DOHH2 (cell line): ENCODE data around the gene ADAM30.

ENCODE experiments used
- H3F3A ChIP-seq: fragments of 200-600 bp; sonication (generic), shearing (Covaris generic); 2 replicates; pipeline ENCODE4 v1.6.0; 2016; ENCODE audit warnings: antibody characterized with exemption, mild to moderate bottlenecking; ENCODE audit not compliant: control insufficient read depth, insufficient read depth
- H3K27ac ChIP-seq: fragments of 200-600 bp; sonication (generic); 2 replicates; pipeline ENCODE4 v1.5.1; 2014; ENCODE audit warnings: low read depth, mild to moderate bottlenecking, low read length, moderate library complexity
- H3K27me3 ChIP-seq: fragments of 200-600 bp; sonication (generic); 2 replicates; pipeline ENCODE4 v1.6.1; 2014; ENCODE audit warnings: mild to moderate bottlenecking, low read length, mixed read lengths; ENCODE audit not compliant: control insufficient read depth
- H3K36me3 ChIP-seq: fragments of 200-600 bp; sonication (generic); 2 replicates; pipeline ENCODE4 v1.6.1; 2014; ENCODE audit warnings: mild to moderate bottlenecking, low read length, moderate library complexity, mixed read lengths; ENCODE audit not compliant: control insufficient read depth
- H3K4me1 ChIP-seq: fragments of 200-600 bp; sonication (generic); 2 replicates; pipeline ENCODE4 v1.6.1; 2014; ENCODE audit warnings: mild to moderate bottlenecking, low read length, mixed read lengths; ENCODE audit not compliant: control insufficient read depth
- H3K4me2 ChIP-seq: fragments of 200-600 bp; sonication (generic); 2 replicates; pipeline ENCODE4 v1.6.0; 2014; ENCODE audit warnings: mild to moderate bottlenecking, low read length, moderate library complexity
- H3K4me3 ChIP-seq: fragments of 200-600 bp; sonication (generic); 2 replicates; pipeline ENCODE4 v1.5.1; 2014; ENCODE audit warnings: mild to moderate bottlenecking, low read length, mixed read lengths
- H3K79me2 ChIP-seq: fragments of 200-600 bp; sonication (generic); 2 replicates; pipeline ENCODE4 v1.6.1; 2014; ENCODE audit warnings: mild to moderate bottlenecking, low read length, mixed read lengths; ENCODE audit not compliant: control insufficient read depth
- H3K9me2 ChIP-seq: fragments of 200-600 bp; sonication (generic); replicated peaks from 2 replicates; pipeline ENCODE4 v1.6.1; 2014; ENCODE audit warnings: mild to moderate bottlenecking, low read length, mixed read lengths; ENCODE audit not compliant: control insufficient read depth
- H3K9me3 ChIP-seq: fragments of 200-600 bp; sonication (generic); 2 replicates; pipeline ENCODE4 v1.6.1; 2014; ENCODE audit warnings: antibody characterized with exemption, low read length, mixed read lengths; ENCODE audit not compliant: control insufficient read depth, insufficient read depth
- H4K20me1 ChIP-seq: fragments of 200-600 bp; sonication (generic); 2 replicates; pipeline ENCODE4 v1.6.0; 2014; ENCODE audit warnings: low read depth, mild to moderate bottlenecking, antibody characterized with exemption, low read length, moderate library complexity; ENCODE audit not compliant: control insufficient read depth, insufficient read depth
- EZH2phosphoT487 ChIP-seq: fragments of 200-600 bp; sonication (generic); IDR thresholded peaks from 2 replicates; pipeline ENCODE4 v1.6.1; 2017; ENCODE audit warnings: borderline replicate concordance, mild to moderate bottlenecking, antibody characterized with exemption, low read length, moderate library complexity, mixed read lengths
- TF ChIP-seq, protein P1 (sequence below): fragments of 200-600 bp; sonication (generic); IDR thresholded peaks from one replicate; pipeline ENCODE4 v1.5.1; 2014; ENCODE audit warnings: antibody characterized with exemption, mild to moderate bottlenecking, low read depth, low read length; ENCODE audit not compliant: poor library complexity, severe bottlenecking

ADAM30 gene

DNA sequence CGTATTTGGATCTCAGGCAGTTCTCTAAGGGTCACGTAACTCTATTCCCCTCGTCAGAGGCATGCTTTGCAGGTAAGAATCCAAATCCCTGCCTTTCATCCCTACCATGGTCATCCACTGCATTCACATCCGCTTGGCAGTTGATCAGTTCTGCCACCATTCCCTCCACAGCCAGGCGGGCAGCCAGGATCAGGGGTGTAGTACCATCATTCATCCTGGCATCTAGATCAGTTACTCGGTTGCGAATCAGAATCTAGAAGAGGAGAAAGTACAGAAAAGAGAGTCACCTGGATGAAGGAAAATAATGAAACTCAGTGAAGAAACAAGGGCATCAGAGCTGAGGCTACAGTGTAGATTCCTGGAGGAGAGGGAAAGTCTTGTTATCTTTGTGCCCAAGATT lies 22.0 kb upstream of the ADAM30 start:
- Histone ChIP-seq H3K9me3 (no peaks in the 10 kb centered on the region), H3F3A (no peaks in the 10 kb centered on the region), H3K4me2 (no peak overlapping the region), H3K79me2 (no peaks in the 10 kb centered on the region), H3K27me3 (no peaks in the 10 kb centered on the region), H3K9me2 (no peaks in the 10 kb centered on the region), H3K36me3 (no peaks in the 10 kb centered on the region), H4K20me1 (no peaks in the 10 kb centered on the region), H3K27ac (no peak overlapping the region), H3K4me1 (no peaks in the 10 kb centered on the region), H3K4me3 (no peak overlapping the region)
- TF ChIP-seq EZH2phosphoT487, result no peak
- TF ChIP-seq, protein P1, sequence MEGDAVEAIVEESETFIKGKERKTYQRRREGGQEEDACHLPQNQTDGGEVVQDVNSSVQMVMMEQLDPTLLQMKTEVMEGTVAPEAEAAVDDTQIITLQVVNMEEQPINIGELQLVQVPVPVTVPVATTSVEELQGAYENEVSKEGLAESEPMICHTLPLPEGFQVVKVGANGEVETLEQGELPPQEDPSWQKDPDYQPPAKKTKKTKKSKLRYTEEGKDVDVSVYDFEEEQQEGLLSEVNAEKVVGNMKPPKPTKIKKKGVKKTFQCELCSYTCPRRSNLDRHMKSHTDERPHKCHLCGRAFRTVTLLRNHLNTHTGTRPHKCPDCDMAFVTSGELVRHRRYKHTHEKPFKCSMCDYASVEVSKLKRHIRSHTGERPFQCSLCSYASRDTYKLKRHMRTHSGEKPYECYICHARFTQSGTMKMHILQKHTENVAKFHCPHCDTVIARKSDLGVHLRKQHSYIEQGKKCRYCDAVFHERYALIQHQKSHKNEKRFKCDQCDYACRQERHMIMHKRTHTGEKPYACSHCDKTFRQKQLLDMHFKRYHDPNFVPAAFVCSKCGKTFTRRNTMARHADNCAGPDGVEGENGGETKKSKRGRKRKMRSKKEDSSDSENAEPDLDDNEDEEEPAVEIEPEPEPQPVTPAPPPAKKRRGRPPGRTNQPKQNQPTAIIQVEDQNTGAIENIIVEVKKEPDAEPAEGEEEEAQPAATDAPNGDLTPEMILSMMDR, result no peak

DNA sequence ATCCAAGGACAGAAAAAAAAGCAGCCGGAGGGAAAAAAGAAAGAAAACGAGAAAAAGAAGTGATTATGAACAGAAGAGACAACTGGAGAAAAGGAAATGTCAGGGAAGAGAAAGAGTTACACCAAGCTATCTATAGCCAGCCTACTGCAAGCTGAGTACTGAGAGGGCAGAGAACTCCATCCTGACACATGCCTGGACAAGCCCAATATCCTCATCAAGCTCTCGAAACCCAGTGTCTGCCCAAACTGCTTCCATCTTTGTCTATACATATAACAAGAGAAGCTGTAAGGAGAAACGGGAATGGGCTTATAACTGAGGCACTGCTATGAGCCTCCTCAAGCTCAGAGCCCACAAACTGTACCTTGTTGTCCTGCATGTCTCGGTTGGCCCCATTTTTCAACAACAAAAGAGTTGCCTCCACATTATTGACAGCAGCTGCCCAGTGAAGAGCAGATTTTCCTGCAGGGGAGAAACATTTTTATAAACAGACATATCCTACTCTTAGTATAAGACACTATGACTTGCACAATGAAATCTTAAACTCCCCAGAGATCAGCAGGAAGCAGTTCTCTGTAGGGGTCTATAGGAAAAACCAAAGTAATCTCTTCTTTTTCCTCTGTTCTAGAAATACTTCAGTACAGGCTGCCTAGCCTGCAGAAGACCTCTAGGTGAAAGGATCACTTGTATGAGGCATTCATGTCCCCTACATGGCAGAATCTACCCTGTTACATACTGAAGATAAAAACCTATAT lies 21.2 kb upstream of the ADAM30 start:
- Histone ChIP-seq H3K4me3 (no peak overlapping the region), H3K9me3 (no peaks in the 10 kb centered on the region), H3K27me3 (no peaks in the 10 kb centered on the region), H3K27ac (no peak overlapping the region), H3F3A (no peaks in the 10 kb centered on the region), H3K9me2 (no peaks in the 10 kb centered on the region), H4K20me1 (no peaks in the 10 kb centered on the region), H3K36me3 (no peaks in the 10 kb centered on the region), H3K4me2 (no peak overlapping the region), H3K4me1 (no peaks in the 10 kb centered on the region), H3K79me2 (no peaks in the 10 kb centered on the region)
- no peak for TF ChIP-seq EZH2phosphoT487
- TF ChIP-seq, protein P1, result no peak

GRCh38 chr1:119915517-119915916 lies 19.2 kb upstream of the ADAM30 start:
- no peak overlapping the region for H3K27ac ChIP-seq
- no peaks in the 10 kb centered on the region for H3K27me3 ChIP-seq
- no peaks in the 10 kb centered on the region for H3K79me2 ChIP-seq
- H3K9me3 ChIP-seq, result no peaks in the 10 kb centered on the region
- no peaks in the 10 kb centered on the region for H4K20me1 ChIP-seq
- no peaks in the 10 kb centered on the region for H3K4me1 ChIP-seq
- no peak overlapping the region for H3K4me2 ChIP-seq
- TF ChIP-seq, protein P1, result no peak
- TF ChIP-seq EZH2phosphoT487, result no peak
- H3K36me3 ChIP-seq, result no peaks in the 10 kb centered on the region
- H3F3A ChIP-seq, result no peaks in the 10 kb centered on the region
- no peak overlapping the region for H3K4me3 ChIP-seq
- no peaks in the 10 kb centered on the region for H3K9me2 ChIP-seq
